HEK293 (cell line): ENCODE data around the gene RAD51C.

Source experiments
- CTCF ChIA-PET: fragments of 350-600 bp; formaldehyde crosslinking; extraction: SDS; loops from one replicate; lab custom pipeline; 2021; ENCODE audit warnings: antibody characterized with exemption; lab: Yijun Ruan, JAX
- POLR2A ChIA-PET: fragments of 300-600 bp; formaldehyde crosslinking; extraction: SDS; loops from one replicate; lab custom pipeline; 2020; ENCODE audit warnings: antibody characterized with exemption, inconsistent platforms; lab: Yijun Ruan, JAX
- H3K27ac ChIP-seq: fragments of 200-500 bp; sonication (Bioruptor generic); 2 replicates; pipeline ENCODE4 v1.5.1; 2014; ENCODE audit warnings: low read depth, low read length, control low read depth, inconsistent platforms; ENCODE audit errors: extremely low read depth
- H3K36me3 ChIP-seq, 2 experiments: fragments of 200-500 bp in 1 of 2; sonication (Bioruptor generic) in 1 of 2; 1 replicate in 1 of 2; 2 replicates in 1 of 2; pipeline ENCODE4 v1.5.1; 2014 to 2017; ENCODE audit warnings: inconsistent platforms in 2 of 2, low read length in 2 of 2; ENCODE audit not compliant: control insufficient read depth in 2 of 2, insufficient read depth in 1 of 2
- H3K4me1 ChIP-seq: fragments of 200-500 bp; sonication (Bioruptor generic); 2 replicates; pipeline ENCODE4 v1.5.1; 2014; ENCODE audit warnings: mild to moderate bottlenecking, low read length, inconsistent platforms; ENCODE audit not compliant: control insufficient read depth, insufficient read depth
- H3K4me3 ChIP-seq: 2 replicates; pipeline ENCODE4 v1.5.1; 2011; ENCODE audit warnings: low read depth, mild to moderate bottlenecking, control low read depth, low read length, moderate library complexity
- H3K9me3 ChIP-seq: fragments of 200-500 bp; sonication (Bioruptor generic); 2 replicates; pipeline ENCODE4 v1.5.1; 2014; ENCODE audit warnings: low read depth, low read length, inconsistent platforms; ENCODE audit not compliant: control insufficient read depth, insufficient read depth
- GFI1B ChIP-seq: fragments of 450-650 bp; formaldehyde crosslinking; IDR thresholded peaks from 2 replicates; pipeline ENCODE4 v1.5.1; 2016; ENCODE audit warnings: missing biosample characterization, missing genetic modification characterization
- GLIS2 ChIP-seq: fragments of 450-650 bp; formaldehyde crosslinking; IDR thresholded peaks from 2 replicates; pipeline ENCODE4 v1.5.1; 2016; ENCODE audit warnings: missing biosample characterization, missing genetic modification characterization
- HOXD13 ChIP-seq: sonication (generic); formaldehyde crosslinking; IDR thresholded peaks from 2 replicates; pipeline ENCODE4 v1.8.0; 2022; ENCODE audit warnings: missing genetic modification reagents, borderline replicate concordance
- OSR2 ChIP-seq: fragments of 450-650 bp; formaldehyde crosslinking; IDR thresholded peaks from 2 replicates; pipeline ENCODE4 v1.5.1; 2016; ENCODE audit warnings: missing biosample characterization, missing genetic modification characterization
- YY1 ChIP-seq: fragments of 450-650 bp; formaldehyde crosslinking; IDR thresholded peaks from 2 replicates; pipeline ENCODE4 v1.5.1; 2018; ENCODE audit warnings: missing biosample characterization, missing genetic modification characterization
- ZEB2 ChIP-seq: fragments of 450-650 bp; formaldehyde crosslinking; IDR thresholded peaks from 2 replicates; pipeline ENCODE4 v1.5.1; 2016; ENCODE audit warnings: missing biosample characterization, missing genetic modification characterization
- ZNF202 ChIP-seq: fragments of 450-650 bp; formaldehyde crosslinking; IDR thresholded peaks from 2 replicates; pipeline ENCODE4 v1.5.1; 2016; ENCODE audit warnings: missing biosample characterization, missing genetic modification characterization, borderline replicate concordance
- ZNF266 ChIP-seq: fragments of 450-650 bp; formaldehyde crosslinking; IDR thresholded peaks from 2 replicates; pipeline ENCODE4 v1.5.1; 2016; ENCODE audit warnings: missing biosample characterization, missing genetic modification characterization, low read depth
- ZNF324 ChIP-seq: fragments of 450-650 bp; formaldehyde crosslinking; IDR thresholded peaks from 2 replicates; pipeline ENCODE4 v1.5.1; 2016; ENCODE audit warnings: missing biosample characterization, missing genetic modification characterization
- ZNF335 ChIP-seq: fragments of 450-650 bp; formaldehyde crosslinking; conservative IDR thresholded peaks from 2 replicates; pipeline ENCODE4 v1.5.1; 2016; ENCODE audit warnings: missing biosample characterization, missing genetic modification characterization
- ZNF354C ChIP-seq: fragments of 450-650 bp; formaldehyde crosslinking; IDR thresholded peaks from 2 replicates; pipeline ENCODE4 v1.5.1; 2016; ENCODE audit warnings: missing biosample characterization, missing genetic modification characterization, low read depth, borderline replicate concordance
- ZNF404 ChIP-seq: fragments of 450-650 bp; formaldehyde crosslinking; IDR thresholded peaks from 2 replicates; pipeline ENCODE4 v1.5.1; 2017; ENCODE audit warnings: missing biosample characterization, missing genetic modification characterization
- ZNF510 ChIP-seq: fragments of 450-650 bp; formaldehyde crosslinking; IDR thresholded peaks from 2 replicates; pipeline ENCODE4 v1.5.1; 2018; ENCODE audit warnings: mild to moderate bottlenecking, missing genetic modification characterization, missing biosample characterization; ENCODE audit not compliant: insufficient replicate concordance
- ZNF660 ChIP-seq: fragments of 450-650 bp; IDR thresholded peaks from 2 replicates; pipeline ENCODE4 v1.5.1; 2018; ENCODE audit warnings: missing biosample characterization, mild to moderate bottlenecking, missing genetic modification characterization
- ZNF707 ChIP-seq: fragments of 450-650 bp; formaldehyde crosslinking; IDR thresholded peaks from 2 replicates; pipeline ENCODE4 v1.5.1; 2016; ENCODE audit warnings: missing biosample characterization, missing genetic modification characterization
- ZNF768 ChIP-seq: fragments of 450-650 bp; formaldehyde crosslinking; IDR thresholded peaks from 2 replicates; pipeline ENCODE4 v1.5.1; 2018; ENCODE audit warnings: missing biosample characterization, mild to moderate bottlenecking, missing genetic modification characterization
- ZNF777 ChIP-seq: fragments of 450-650 bp; formaldehyde crosslinking; IDR thresholded peaks from 2 replicates; pipeline ENCODE4 v1.5.1; 2017; ENCODE audit warnings: missing biosample characterization, missing genetic modification characterization, borderline replicate concordance
- ZSCAN18 ChIP-seq: fragments of 450-650 bp; formaldehyde crosslinking; IDR thresholded peaks from 2 replicates; pipeline ENCODE4 v1.5.1; 2016; ENCODE audit warnings: missing biosample characterization, missing genetic modification characterization
- TF ChIP-seq, protein P1 (sequence below): fragments of 450-650 bp; formaldehyde crosslinking; IDR thresholded peaks from 2 replicates; pipeline ENCODE4 v1.5.1; 2016; ENCODE audit warnings: missing biosample characterization, missing genetic modification characterization
- TF ChIP-seq, protein P2 (sequence below): fragments of 450-650 bp; formaldehyde crosslinking; conservative IDR thresholded peaks from 2 replicates; pipeline ENCODE4 v1.5.1; 2016; ENCODE audit warnings: low read depth, missing biosample characterization, missing genetic modification characterization
- TF ChIP-seq, protein P3 (sequence below): fragments of 450-650 bp; formaldehyde crosslinking; IDR thresholded peaks from 2 replicates; pipeline ENCODE4 v1.5.1; 2016; ENCODE audit warnings: missing biosample characterization, missing genetic modification characterization

The RAD51C gene

GRCh38 chr17:58734811-58735210 lies 42.4 kb downstream of the RAD51C start:
- Histone ChIP-seq H3K27ac (no peak overlapping the region), H3K4me1 (no peaks in the 10 kb centered on the region), H3K9me3 (no peaks in the 10 kb centered on the region), H3K36me3 (peaks cover 17 to 34% of the 10 kb centered on the region in 2 experiments), H3K4me3 (no peak overlapping the region)
- ChIA-PET POLR2A (no interaction called here), CTCF (interaction anchor here (1.2 kb wide), 1 partner anchor 24 kb away, joined by 7 read pairs; no protein-coding TSS in a partner anchor)
- TF ChIP-seq, protein P1, sequence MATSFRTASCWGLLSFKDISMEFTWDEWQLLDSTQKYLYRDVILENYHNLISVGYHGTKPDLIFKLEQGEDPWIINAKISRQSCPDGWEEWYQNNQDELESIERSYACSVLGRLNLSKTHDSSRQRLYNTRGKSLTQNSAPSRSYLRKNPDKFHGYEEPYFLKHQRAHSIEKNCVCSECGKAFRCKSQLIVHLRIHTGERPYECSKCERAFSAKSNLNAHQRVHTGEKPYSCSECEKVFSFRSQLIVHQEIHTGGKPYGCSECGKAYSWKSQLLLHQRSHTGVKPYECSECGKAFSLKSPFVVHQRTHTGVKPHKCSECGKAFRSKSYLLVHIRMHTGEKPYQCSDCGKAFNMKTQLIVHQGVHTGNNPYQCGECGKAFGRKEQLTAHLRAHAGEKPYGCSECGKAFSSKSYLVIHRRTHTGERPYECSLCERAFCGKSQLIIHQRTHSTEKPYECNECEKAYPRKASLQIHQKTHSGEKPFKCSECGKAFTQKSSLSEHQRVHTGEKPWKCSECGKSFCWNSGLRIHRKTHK: no peak

GRCh38 chr17:58741121-58741625 lies 48.8 kb downstream of the RAD51C start:
- Histone ChIP-seq H3K4me3 (no peak overlapping the region), H3K36me3 (no peaks in the 10 kb centered on the region; a peak in 1 of 3 replicates), H3K9me3 (no peaks in the 10 kb centered on the region), H3K4me1 (no peaks in the 10 kb centered on the region), H3K27ac (no peak overlapping the region)
- POLR2A ChIA-PET: no interaction called here
- TF ChIP-seq ZNF768 (tag by site-specific recombination): no peak
- no peak for TF ChIP-seq ZNF777 (tag by site-specific recombination)
- TF ChIP-seq, protein P2, sequence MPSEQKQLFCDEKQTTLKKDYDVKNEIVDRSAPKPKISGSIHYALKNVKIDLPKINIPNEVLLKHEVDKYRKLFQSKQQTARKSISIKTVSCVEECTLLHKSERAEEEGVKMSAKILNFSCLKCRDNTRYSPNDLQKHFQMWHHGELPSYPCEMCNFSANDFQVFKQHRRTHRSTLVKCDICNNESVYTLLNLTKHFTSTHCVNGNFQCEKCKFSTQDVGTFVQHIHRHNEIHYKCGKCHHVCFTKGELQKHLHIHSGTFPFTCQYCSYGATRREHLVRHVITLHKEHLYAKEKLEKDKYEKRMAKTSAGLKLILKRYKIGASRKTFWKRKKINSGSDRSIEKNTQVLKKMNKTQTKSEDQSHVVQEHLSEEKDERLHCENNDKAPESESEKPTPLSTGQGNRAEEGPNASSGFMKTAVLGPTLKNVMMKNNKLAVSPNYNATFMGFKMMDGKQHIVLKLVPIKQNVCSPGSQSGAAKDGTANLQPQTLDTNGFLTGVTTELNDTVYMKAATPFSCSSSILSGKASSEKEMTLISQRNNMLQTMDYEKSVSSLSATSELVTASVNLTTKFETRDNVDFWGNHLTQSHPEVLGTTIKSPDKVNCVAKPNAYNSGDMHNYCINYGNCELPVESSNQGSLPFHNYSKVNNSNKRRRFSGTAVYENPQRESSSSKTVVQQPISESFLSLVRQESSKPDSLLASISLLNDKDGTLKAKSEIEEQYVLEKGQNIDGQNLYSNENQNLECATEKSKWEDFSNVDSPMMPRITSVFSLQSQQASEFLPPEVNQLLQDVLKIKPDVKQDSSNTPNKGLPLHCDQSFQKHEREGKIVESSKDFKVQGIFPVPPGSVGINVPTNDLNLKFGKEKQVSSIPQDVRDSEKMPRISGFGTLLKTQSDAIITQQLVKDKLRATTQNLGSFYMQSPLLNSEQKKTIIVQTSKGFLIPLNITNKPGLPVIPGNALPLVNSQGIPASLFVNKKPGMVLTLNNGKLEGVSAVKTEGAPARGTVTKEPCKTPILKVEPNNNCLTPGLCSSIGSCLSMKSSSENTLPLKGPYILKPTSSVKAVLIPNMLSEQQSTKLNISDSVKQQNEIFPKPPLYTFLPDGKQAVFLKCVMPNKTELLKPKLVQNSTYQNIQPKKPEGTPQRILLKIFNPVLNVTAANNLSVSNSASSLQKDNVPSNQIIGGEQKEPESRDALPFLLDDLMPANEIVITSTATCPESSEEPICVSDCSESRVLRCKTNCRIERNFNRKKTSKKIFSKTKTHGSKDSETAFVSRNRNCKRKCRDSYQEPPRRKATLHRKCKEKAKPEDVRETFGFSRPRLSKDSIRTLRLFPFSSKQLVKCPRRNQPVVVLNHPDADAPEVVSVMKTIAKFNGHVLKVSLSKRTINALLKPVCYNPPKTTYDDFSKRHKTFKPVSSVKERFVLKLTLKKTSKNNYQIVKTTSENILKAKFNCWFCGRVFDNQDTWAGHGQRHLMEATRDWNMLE: peak; percentile 30; the same call in 1 of the 2 replicates
- TF ChIP-seq YY1: no peak
- TF ChIP-seq ZNF660 (tag by site-specific recombination): 0 out of 2 replicates have a peak, but pooled peaks have one; percentile 15
- TF ChIP-seq ZNF404: no peak
- 0 out of 2 replicates have a peak, but pooled peaks have one; percentile 42 for TF ChIP-seq HOXD13 (CRISPR knock-in tag)
- CTCF ChIA-PET: interaction anchor here (0.7 kb wide), 1 partner anchor 12 kb away, joined by 3 read pairs; no protein-coding TSS in a partner anchor

DNA sequence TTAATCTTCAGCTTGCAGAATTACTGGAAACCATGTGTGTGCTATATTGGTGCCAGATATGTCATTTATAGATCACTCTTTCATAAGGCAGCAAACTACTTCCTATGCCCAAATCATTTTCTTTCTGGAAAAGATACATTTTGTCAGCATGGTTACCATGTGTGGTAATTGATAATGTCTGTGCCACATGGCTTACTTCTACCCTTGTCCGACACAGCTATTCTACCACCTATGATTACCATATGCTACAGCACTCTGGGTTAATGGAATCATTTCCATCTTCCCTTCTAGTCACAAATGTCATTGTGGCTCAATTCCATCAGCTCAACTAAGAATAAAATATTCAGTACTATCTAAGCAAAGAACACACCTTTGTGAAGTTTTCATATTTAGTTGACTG lies 55.3 kb downstream of the RAD51C start:
- ChIA-PET POLR2A (interaction anchor here (0.6 to 1.6 kb wide), 3 partner anchors 8 to 117 kb away, joined by 4 read pairs; partner anchors contain the start of gene PPM1E), CTCF (no interaction called here)
- Histone ChIP-seq H3K9me3 (no peaks in the 10 kb centered on the region), H3K4me1 (no peaks in the 10 kb centered on the region), H3K36me3 (no peaks in the 10 kb centered on the region), H3K27ac (no peak overlapping the region), H3K4me3 (no peak overlapping the region)
- TF ChIP-seq ZNF324 (tag by site-specific recombination) (no peak), GLIS2 (no peak), ZNF510 (tag by site-specific recombination) (no peak), ZNF354C (tag by site-specific recombination) (no peak), GFI1B (no peak), ZNF202 (tag by site-specific recombination) (no peak), HOXD13 (CRISPR knock-in tag) (no peak), ZSCAN18 (tag by site-specific recombination) (no peak), ZNF266 (tag by site-specific recombination) (no peak), ZEB2 (tag by site-specific recombination) (no peak), ZNF707 (tag by site-specific recombination) (no peak), ZNF335 (tag by site-specific recombination) (no peak), OSR2 (no peak)
- TF ChIP-seq, protein P3, sequence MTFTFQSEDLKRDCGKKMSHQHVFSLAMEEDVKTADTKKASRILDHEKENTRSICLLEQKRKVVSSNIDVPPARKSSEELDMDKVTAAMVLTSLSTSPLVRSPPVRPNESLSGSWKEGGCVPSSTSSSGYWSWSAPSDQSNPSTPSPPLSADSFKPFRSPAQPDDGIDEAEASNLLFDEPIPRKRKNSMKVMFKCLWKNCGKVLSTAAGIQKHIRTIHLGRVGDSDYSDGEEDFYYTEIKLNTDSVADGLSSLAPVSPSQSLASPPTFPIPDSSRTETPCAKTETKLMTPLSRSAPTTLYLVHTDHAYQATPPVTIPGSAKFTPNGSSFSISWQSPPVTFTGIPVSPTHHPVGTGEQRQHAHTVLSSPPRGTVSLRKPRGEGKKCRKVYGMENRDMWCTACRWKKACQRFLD: no peak
